Heart left ventricle (tissue), 16 donors: ENCODE data around the gene ABCC11. TPM values are rescaled to one million over a fixed set of nuclear protein-coding genes. Genes with fewer than 3 reads are reported as not detected.

Source experiments
- ATAC-seq, 4 donors: fragments of 200-7000 bp; cut with Tn5 transposase; one replicate each; pipeline ENCODE4 v1.9.1; 2020 to 2022; ENCODE audit warnings: moderate library complexity in 4 of 4, mild to moderate bottlenecking in 3 of 4, moderate number of reproducible peaks in 1 of 4
- DNase-seq, 5 donors: peaks; one replicate each; pipeline ENCODE4 v3.0.0-alpha.2; 2020
- H3K27ac ChIP-seq, 12 donors: fragments of 200-600 bp; sonication (generic) in 4 of 12; one replicate each; pipeline versions ENCODE4 v1.5.0 to v1.8.0; 2016 to 2022; ENCODE audit warnings: mild to moderate bottlenecking in 2 of 12
- H3K27me3 ChIP-seq, 9 donors: fragments of 200-600 bp; sonication (generic) in 2 of 9; one replicate each; pipeline versions ENCODE4 v1.5.1 to v1.8.0; 2016 to 2022; ENCODE audit warnings: mild to moderate bottlenecking in 3 of 9
- H3K36me3 ChIP-seq, 9 donors: fragments of 200-600 bp; sonication (generic) in 2 of 9; one replicate each; pipeline versions ENCODE4 v1.5.0 to v1.8.0; 2018 to 2022; ENCODE audit warnings: mild to moderate bottlenecking in 2 of 9
- H3K4me1 ChIP-seq, 12 donors: fragments of 200-600 bp; sonication (generic) in 4 of 12; one replicate each; pipeline versions ENCODE4 v1.5.0 to v1.8.0; 2016 to 2022; ENCODE audit warnings: mild to moderate bottlenecking in 3 of 12
- H3K4me3 ChIP-seq, 12 donors: fragments of 200-600 bp; sonication (generic) in 4 of 12; one replicate each; pipeline versions ENCODE4 v1.5.0 to v1.8.0; 2017 to 2022; ENCODE audit warnings: mild to moderate bottlenecking in 9 of 12, moderate library complexity in 4 of 12
- H3K9me3 ChIP-seq, 12 donors: fragments of 200-600 bp; sonication (generic) in 4 of 12; one replicate each; pipeline versions ENCODE4 v1.5.0 to v1.8.0; 2016 to 2022; ENCODE audit warnings: mild to moderate bottlenecking in 1 of 12
- POLR2A ChIP-seq, 2 donors: fragments of 450-650 bp; IDR thresholded peaks; one replicate each; pipeline ENCODE4 v1.6.1; 2017; ENCODE audit warnings: antibody characterized with exemption in 2 of 2, mild to moderate bottlenecking in 2 of 2, moderate library complexity in 2 of 2
- WGBS, 4 donors: extraction: QIAGEN DNeasy Blood & Tissue Kit in 2 of 4; methylation state at CpG; one replicate each; pipeline versions ENCODE4 v1.1.5 to v1.1.7; 2013 to 2018; 5-methylcytosine and 5-hydroxymethylcytosine counted together
- intact Hi-C, 10 donors: fragments of 100-400 bp; cut with DNase I; formaldehyde crosslinking; loops; one replicate each; pipeline versions ENCODE4 v1.11.1 to v1.14.2; 2022
- polyA plus RNA-seq, 2 donors: library from polyadenylated mRNA; stranded (reverse); fragments of 200-250 nt; gene quantifications; one replicate each; pipeline ENCODE4 v1.2.3, GENCODE V29; 2013
- total RNA-seq, 9 donors: library from RNA; depleted of rRNA in 2 of 9; stranded (reverse); fragments of >200 nt in 2 of 9; fragmentation: NEBNext Ultra II Directional in 3 of 9; extraction: Animal tissue kit (Norgen Biotek cat#: 25700) in 3 of 9; gene quantifications; one replicate each; pipeline versions ENCODE4 v1.1.0 to v1.2.4, GENCODE V29; 2016 to 2023
- TF ChIP-seq, protein P1 (sequence below), 12 donors: fragments of 200-600 bp; sonication (generic) in 4 of 12; IDR thresholded peaks; one replicate each; pipeline versions ENCODE4 v1.5.0 to v1.8.0; 2018 to 2022; ENCODE audit warnings: antibody characterized with exemption in 12 of 12, mild to moderate bottlenecking in 5 of 12
- donor health status: ischemic (EF 13 %, LVEDD 7.1; RV severe dilation, severe dysfunction).
- donor health status: healthy with polysubstance abuse.
- donor health status: DM: no; HTN: yes; CAD: no.
- donor health status: DM: no; HTN: no; CAD: no.
- donor health status: ischemic (EF 25% LVEDD 6.9; RV normal size, moderate dysfunction).
- donor health status: ischemic (EF 25% LVEDD 5.7; RV mildly dilated, moderate dysfunction).
- donor health status: healthy.
- donor health status: DM: yes; HTN: yes; CAD: no.
- donor health status: ischemic (EF 35%, LVEDD 5.7; RV mildly dilated, moderate dysfunction).
- donor health status: nonischemic (EF 11% LVEDD 7.7; RV severe dilation, severe dysfunction).
- donor health status: DM: yes; HTN: yes; CAD: no.
- donor health status: PGD.
- donor health status: ischemic (EF 29% LVEDD 5.4; RV normal size, mild dysfunction).
- donor health status: nonischemic (EF 23%, LVEDD 6.1; RV moderate dilation, normal function).

The ABCC11 gene
- total and polyA plus RNA-seq, 11 donors: 0.03 to 0.48 (median 0.20) TPM; not detected in 6

- no peak for TF ChIP-seq POLR2A (IDR thresholded peaks at IDR 0.05)
- Histone ChIP-seq H3K4me3 (no peak overlapping the region), H3K27ac (no peak overlapping the region), H3K9me3 (no peaks in the 10 kb centered on the region), H3K4me1 (no peaks in the 10 kb centered on the region), H3K27me3 (no peaks in the 10 kb centered on the region), H3K36me3 (no peaks in the 10 kb centered on the region)
- intact Hi-C loops: no loop called here
- no peak for DNase-seq
- ATAC-seq: no peak
- WGBS, 4 donors: 81 to 86% (median 83%) methylated on average over 2 of the region's 2 CpGs
Observed at GRCh38 chr16:48217708-48218107, 29.6 kb downstream of the ABCC11 start.

DNA sequence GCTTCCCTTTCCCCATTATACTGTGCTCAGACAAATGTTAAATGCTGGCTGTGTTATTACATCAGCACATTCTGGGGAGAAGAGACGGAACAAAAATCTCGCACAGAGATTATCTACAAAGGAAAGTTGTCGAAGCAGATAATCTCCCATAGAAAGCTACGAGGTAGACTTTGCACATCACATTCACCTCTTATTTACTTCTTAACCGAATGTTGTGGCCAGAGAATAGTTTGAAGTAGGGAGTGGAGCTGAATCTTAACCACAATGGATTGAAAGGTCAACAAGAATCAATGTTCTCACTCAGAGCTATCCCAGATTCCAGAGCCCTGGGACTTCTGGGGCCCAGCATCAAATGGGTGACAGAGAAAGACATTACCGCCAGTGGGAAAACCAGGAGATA is 31.6 kb downstream of the ABCC11 start:
- no peak for ATAC-seq
- H3K27me3 ChIP-seq: no peaks in the 10 kb centered on the region
- intact Hi-C loops: no loop called here
- H3K4me1 ChIP-seq: no peaks in the 10 kb centered on the region
- H3K9me3 ChIP-seq: no peaks in the 10 kb centered on the region
- H3K36me3 ChIP-seq: no peaks in the 10 kb centered on the region
- TF ChIP-seq, protein P1, sequence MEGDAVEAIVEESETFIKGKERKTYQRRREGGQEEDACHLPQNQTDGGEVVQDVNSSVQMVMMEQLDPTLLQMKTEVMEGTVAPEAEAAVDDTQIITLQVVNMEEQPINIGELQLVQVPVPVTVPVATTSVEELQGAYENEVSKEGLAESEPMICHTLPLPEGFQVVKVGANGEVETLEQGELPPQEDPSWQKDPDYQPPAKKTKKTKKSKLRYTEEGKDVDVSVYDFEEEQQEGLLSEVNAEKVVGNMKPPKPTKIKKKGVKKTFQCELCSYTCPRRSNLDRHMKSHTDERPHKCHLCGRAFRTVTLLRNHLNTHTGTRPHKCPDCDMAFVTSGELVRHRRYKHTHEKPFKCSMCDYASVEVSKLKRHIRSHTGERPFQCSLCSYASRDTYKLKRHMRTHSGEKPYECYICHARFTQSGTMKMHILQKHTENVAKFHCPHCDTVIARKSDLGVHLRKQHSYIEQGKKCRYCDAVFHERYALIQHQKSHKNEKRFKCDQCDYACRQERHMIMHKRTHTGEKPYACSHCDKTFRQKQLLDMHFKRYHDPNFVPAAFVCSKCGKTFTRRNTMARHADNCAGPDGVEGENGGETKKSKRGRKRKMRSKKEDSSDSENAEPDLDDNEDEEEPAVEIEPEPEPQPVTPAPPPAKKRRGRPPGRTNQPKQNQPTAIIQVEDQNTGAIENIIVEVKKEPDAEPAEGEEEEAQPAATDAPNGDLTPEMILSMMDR (IDR thresholded peaks at IDR 0.05): no peak
- TF ChIP-seq POLR2A (IDR thresholded peaks at IDR 0.05): no peak
- H3K4me3 ChIP-seq: no peak overlapping the region
- 72 to 83% (median 73%) methylated on average over 6 of the region's 6 CpGs for WGBS, 4 donors
- DNase-seq: no peak
- H3K27ac ChIP-seq: no peak overlapping the region

- intact Hi-C loops: no loop called here
- TF ChIP-seq, protein P1 (IDR thresholded peaks at IDR 0.05): no peak
- no peak for TF ChIP-seq POLR2A (IDR thresholded peaks at IDR 0.05)
- no peaks in the 10 kb centered on the region for H3K4me1 ChIP-seq
- no peak overlapping the region for H3K27ac ChIP-seq
- H3K9me3 ChIP-seq: no peaks in the 10 kb centered on the region
- DNase-seq (no peak), ATAC-seq (no peak)
- H3K27me3 ChIP-seq: peaks cover 0 to 13% (median 0%) of the 10 kb centered on the region in 9 donors
- H3K36me3 ChIP-seq: no peaks in the 10 kb centered on the region
- H3K4me3 ChIP-seq: no peak overlapping the region
- WGBS, 4 donors: 70 to 77% (median 75%) methylated on average over 3 of the region's 3 CpGs
Observed at GRCh38 chr16:48212033-48212432, 35.3 kb downstream of the ABCC11 start.

- DNase-seq (no peak), ATAC-seq (no peak)
- H3K4me3 ChIP-seq: no peak overlapping the region
- no peaks in the 10 kb centered on the region for H3K36me3 ChIP-seq
- peaks cover 0 to 13% (median 0%) of the 10 kb centered on the region in 9 donors for H3K27me3 ChIP-seq
- TF ChIP-seq, protein P1 (IDR thresholded peaks at IDR 0.05): no peak
- TF ChIP-seq POLR2A (IDR thresholded peaks at IDR 0.05): no peak
- 89 to 94% (median 90%) methylated on average over 6 of the region's 6 CpGs for WGBS, 4 donors
- H3K4me1 ChIP-seq: no peaks in the 10 kb centered on the region
- intact Hi-C loops: no loop called here
- H3K27ac ChIP-seq: no peak overlapping the region
- H3K9me3 ChIP-seq: no peaks in the 10 kb centered on the region
Observed at GRCh38 chr16:48210747-48211146, 36.6 kb downstream of the ABCC11 start.

- intact Hi-C loops: no loop called here
- TF ChIP-seq POLR2A (IDR thresholded peaks at IDR 0.05): no peak
- TF ChIP-seq, protein P1 (IDR thresholded peaks at IDR 0.05): no peak
- Histone ChIP-seq H3K27ac (no peak overlapping the region), H3K27me3 (peaks cover 0 to 13% (median 0%) of the 10 kb centered on the region in 9 donors), H3K36me3 (no peaks in the 10 kb centered on the region), H3K4me1 (no peaks in the 10 kb centered on the region), H3K4me3 (no peak overlapping the region), H3K9me3 (no peaks in the 10 kb centered on the region)
- WGBS, 4 donors: 68 to 78% (median 70%) methylated on average over 8 of the region's 8 CpGs
- no peak for DNase-seq
- no peak for ATAC-seq
Observed at GRCh38 chr16:48206594-48207242, 40.6 kb downstream of the ABCC11 start.
